ENCODE measurements around the gene FBXO24.

- TF ChIP-seq CTCF (IDR thresholded peaks at IDR 0.05), result peak; percentile 59
- peak; percentile 45; the same call in 1 of the 2 replicates for TF ChIP-seq RXRA (IDR thresholded peaks at IDR 0.05; ENCODE audit: borderline replicate concordance, low read depth)
- no peak for TF ChIP-seq REST (IDR thresholded peaks at IDR 0.05; ENCODE audit: low read depth, low read length)
- no peak for TF ChIP-seq EZH2phosphoT487 (IDR thresholded peaks at IDR 0.05; ENCODE audit: borderline replicate concordance, low read depth)
Observed at GRCh38 chr7:100604028-100604975, 18.2 kb downstream of the FBXO24 start.
